ENCODE measurements around the gene CDC25C.

GRCh38 chr5:138339464-138339863 is 7.9 kb upstream of the CDC25C start:
- TF ChIP-seq CTCF (IDR thresholded peaks at IDR 0.05): no peak
- no peak for TF ChIP-seq POLR2A (IDR thresholded peaks at IDR 0.05)
